ENCODE measurements around the gene NEDD4L.

DNA sequence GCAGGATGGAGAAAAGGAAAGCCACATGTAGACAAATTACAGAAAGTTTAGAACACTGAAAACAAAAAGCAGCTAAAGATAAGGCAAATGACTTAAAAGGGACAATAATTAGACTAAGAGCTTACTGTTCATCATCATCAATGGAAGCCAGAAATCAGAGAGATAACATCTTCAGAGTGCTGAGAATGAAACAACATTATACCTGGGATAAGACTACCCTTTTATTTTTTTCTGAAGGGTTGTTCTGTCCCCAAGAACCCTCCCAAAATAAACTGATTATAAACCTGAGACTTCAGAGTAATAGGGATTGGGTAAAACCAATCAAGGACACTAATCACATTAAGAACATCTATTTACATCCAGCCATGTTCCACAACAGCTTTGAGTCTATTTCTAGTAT lies 6.9 kb upstream of the NEDD4L start:
- TF ChIP-seq, protein P1, sequence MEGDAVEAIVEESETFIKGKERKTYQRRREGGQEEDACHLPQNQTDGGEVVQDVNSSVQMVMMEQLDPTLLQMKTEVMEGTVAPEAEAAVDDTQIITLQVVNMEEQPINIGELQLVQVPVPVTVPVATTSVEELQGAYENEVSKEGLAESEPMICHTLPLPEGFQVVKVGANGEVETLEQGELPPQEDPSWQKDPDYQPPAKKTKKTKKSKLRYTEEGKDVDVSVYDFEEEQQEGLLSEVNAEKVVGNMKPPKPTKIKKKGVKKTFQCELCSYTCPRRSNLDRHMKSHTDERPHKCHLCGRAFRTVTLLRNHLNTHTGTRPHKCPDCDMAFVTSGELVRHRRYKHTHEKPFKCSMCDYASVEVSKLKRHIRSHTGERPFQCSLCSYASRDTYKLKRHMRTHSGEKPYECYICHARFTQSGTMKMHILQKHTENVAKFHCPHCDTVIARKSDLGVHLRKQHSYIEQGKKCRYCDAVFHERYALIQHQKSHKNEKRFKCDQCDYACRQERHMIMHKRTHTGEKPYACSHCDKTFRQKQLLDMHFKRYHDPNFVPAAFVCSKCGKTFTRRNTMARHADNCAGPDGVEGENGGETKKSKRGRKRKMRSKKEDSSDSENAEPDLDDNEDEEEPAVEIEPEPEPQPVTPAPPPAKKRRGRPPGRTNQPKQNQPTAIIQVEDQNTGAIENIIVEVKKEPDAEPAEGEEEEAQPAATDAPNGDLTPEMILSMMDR (IDR thresholded peaks at IDR 0.05; ENCODE audit: low read depth, low read length) = no peak
- TF ChIP-seq POLR2A (IDR thresholded peaks at IDR 0.05; ENCODE audit: extremely low read depth, insufficient read length) = no peak
